Progenitor cell of endocrine pancreas (in vitro differentiated cells): Measurements from ENCODE around the gene PPM1J. TPM values are rescaled to one million over a fixed set of nuclear protein-coding genes. Genes with fewer than 3 reads are reported as not detected.

Source experiments
- DNase-seq: peaks from one replicate; pipeline ENCODE4 v3.0.0; 2021; ENCODE audit warnings: low spot score; ENCODE audit not compliant: unreplicated experiment
- H3K27ac Mint-ChIP-seq: 2 replicates; pipeline ENCODE4 v1.8.0; 2021; ENCODE audit warnings: mild to moderate bottlenecking, moderate library complexity, mixed read lengths
- H3K27me3 Mint-ChIP-seq: 2 replicates; pipeline ENCODE4 v1.8.0; 2021; ENCODE audit warnings: mixed read lengths
- H3K36me3 Mint-ChIP-seq: 2 replicates; pipeline ENCODE4 v1.8.0; 2022; ENCODE audit warnings: mixed read lengths; ENCODE audit not compliant: insufficient read depth
- H3K4me1 Mint-ChIP-seq: 2 replicates; pipeline ENCODE4 v1.8.0; 2021; ENCODE audit warnings: low read depth, mixed read lengths
- H3K4me3 Mint-ChIP-seq: 2 replicates; pipeline ENCODE4 v1.8.0; 2021; ENCODE audit warnings: low read depth, mild to moderate bottlenecking, moderate library complexity, mixed read lengths
- H3K9me3 Mint-ChIP-seq: 2 replicates; pipeline ENCODE4 v1.8.0; 2021; ENCODE audit warnings: low read depth, mixed read lengths
- total RNA-seq: library from RNA; stranded (reverse); gene quantifications from 2 replicates; pipeline ENCODE4 v1.2.1, GENCODE V29; 2021
- TF ChIP-seq, protein P1 (sequence below): fragments of 200-600 bp; sonication (generic); IDR thresholded peaks from one replicate; pipeline ENCODE4 v1.5.0; 2021; ENCODE audit warnings: antibody characterized with exemption, mild to moderate bottlenecking; ENCODE audit not compliant: unreplicated experiment

The PPM1J gene
- total RNA-seq, 1 donor from 2014 or later: 0.43 TPM

- no peaks in the 10 kb centered on the region for H3K9me3 Mint-ChIP-seq
- H3K27ac Mint-ChIP-seq: peak within 1 kb of the TSS; percentile 91
- peaks cover 30% of the 10 kb centered on the region for H3K4me1 Mint-ChIP-seq
- H3K27me3 Mint-ChIP-seq: peaks cover 43% of the 10 kb centered on the region
- H3K4me3 Mint-ChIP-seq: peak within 1 kb of the TSS; percentile 72
- DNase-seq: peak; percentile 49
- peaks cover 4% of the 10 kb centered on the region for H3K36me3 Mint-ChIP-seq
- TF ChIP-seq, protein P1, sequence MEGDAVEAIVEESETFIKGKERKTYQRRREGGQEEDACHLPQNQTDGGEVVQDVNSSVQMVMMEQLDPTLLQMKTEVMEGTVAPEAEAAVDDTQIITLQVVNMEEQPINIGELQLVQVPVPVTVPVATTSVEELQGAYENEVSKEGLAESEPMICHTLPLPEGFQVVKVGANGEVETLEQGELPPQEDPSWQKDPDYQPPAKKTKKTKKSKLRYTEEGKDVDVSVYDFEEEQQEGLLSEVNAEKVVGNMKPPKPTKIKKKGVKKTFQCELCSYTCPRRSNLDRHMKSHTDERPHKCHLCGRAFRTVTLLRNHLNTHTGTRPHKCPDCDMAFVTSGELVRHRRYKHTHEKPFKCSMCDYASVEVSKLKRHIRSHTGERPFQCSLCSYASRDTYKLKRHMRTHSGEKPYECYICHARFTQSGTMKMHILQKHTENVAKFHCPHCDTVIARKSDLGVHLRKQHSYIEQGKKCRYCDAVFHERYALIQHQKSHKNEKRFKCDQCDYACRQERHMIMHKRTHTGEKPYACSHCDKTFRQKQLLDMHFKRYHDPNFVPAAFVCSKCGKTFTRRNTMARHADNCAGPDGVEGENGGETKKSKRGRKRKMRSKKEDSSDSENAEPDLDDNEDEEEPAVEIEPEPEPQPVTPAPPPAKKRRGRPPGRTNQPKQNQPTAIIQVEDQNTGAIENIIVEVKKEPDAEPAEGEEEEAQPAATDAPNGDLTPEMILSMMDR: no peak
Observed at GRCh38 chr1:112706505-112707220, 8.5 kb downstream of the PPM1J start, which contains the start of gene RHOC. Gene RHOC (minus strand): TSS chr1:112707127. CDS start chr1:112703799, 3,328 bp downstream.

GRCh38 chr1:112704934-112705627 is 10.1 kb downstream of the PPM1J start:
- Mint-ChIP-seq H3K27me3 (peaks cover 27% of the 10 kb centered on the region), H3K4me3 (peak overlapping the region; percentile 67), H3K9me3 (no peaks in the 10 kb centered on the region), H3K36me3 (peaks cover 8% of the 10 kb centered on the region), H3K4me1 (peaks cover 33% of the 10 kb centered on the region), H3K27ac (peak overlapping the region; percentile 95)
- TF ChIP-seq, protein P1: no peak
- DNase-seq: peak; percentile 57

GRCh38 chr1:112704391-112704933 is 10.7 kb downstream of the PPM1J start:
- H3K4me3 Mint-ChIP-seq: peak overlapping the region; percentile 67
- DNase-seq: no peak
- peaks cover 13% of the 10 kb centered on the region for H3K36me3 Mint-ChIP-seq
- H3K27ac Mint-ChIP-seq: peak overlapping the region; percentile 84
- TF ChIP-seq, protein P1: no peak
- peaks cover 34% of the 10 kb centered on the region for H3K4me1 Mint-ChIP-seq
- H3K27me3 Mint-ChIP-seq: peaks cover 21% of the 10 kb centered on the region
- no peaks in the 10 kb centered on the region for H3K9me3 Mint-ChIP-seq

DNA sequence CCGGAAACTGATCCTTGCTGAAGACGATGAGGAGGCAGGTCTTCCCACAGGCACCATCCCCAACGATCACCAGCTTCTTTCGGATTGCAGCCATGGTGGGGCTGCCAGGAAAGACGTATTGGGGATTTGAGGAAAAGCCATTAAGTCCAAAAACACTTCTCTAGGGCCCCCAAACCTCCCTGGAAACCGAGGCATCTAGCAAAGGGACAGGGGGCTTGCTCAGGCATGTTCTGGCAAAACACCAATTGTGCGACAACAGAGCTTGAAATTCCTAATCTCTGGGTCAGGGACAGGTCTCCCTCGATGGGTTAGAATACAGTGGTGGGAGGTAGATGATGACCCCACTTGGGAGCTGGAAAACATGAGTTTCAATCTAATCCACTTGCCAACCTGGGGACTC is 11.4 kb downstream of the PPM1J start:
- DNase-seq: no peak
- no peaks in the 10 kb centered on the region for H3K9me3 Mint-ChIP-seq
- peak overlapping the region; percentile 67 for H3K4me3 Mint-ChIP-seq
- H3K27ac Mint-ChIP-seq: peak overlapping the region; percentile 84
- peaks cover 13% of the 10 kb centered on the region for H3K27me3 Mint-ChIP-seq
- TF ChIP-seq, protein P1: no peak
- H3K36me3 Mint-ChIP-seq: peaks cover 18% of the 10 kb centered on the region
- H3K4me1 Mint-ChIP-seq: peaks cover 42% of the 10 kb centered on the region
